Parathyroid adenoma (tissue), 2 donors: ENCODE data around the gene RANBP9.

ENCODE experiments used
- H2AFZ ChIP-seq: fragments of 300-600 bp; sonication (generic); one replicate; pipeline ENCODE4 v1.7.0; 2017; ENCODE audit warnings: antibody characterized with exemption, mild to moderate bottlenecking
- H3K27ac ChIP-seq: fragments of 300-600 bp; sonication (generic); one replicate; pipeline ENCODE4 v1.7.0; 2017
- H3K27me3 ChIP-seq: fragments of 300-600 bp; sonication (generic); one replicate; pipeline ENCODE4 v1.7.0; 2017; ENCODE audit warnings: low read length; ENCODE audit not compliant: control insufficient read depth, insufficient read depth
- H3K36me3 ChIP-seq: fragments of 300-600 bp; sonication (generic); one replicate; pipeline ENCODE4 v1.7.0; 2017; ENCODE audit warnings: low read length; ENCODE audit not compliant: control insufficient read depth, insufficient read depth
- H3K4me1 ChIP-seq: fragments of 300-600 bp; sonication (generic); one replicate; pipeline ENCODE4 v1.7.0; 2017; ENCODE audit warnings: control low read depth
- H3K4me2 ChIP-seq: fragments of 300-600 bp; sonication (generic); one replicate; pipeline ENCODE4 v1.7.0; 2017; ENCODE audit warnings: low read length
- H3K4me3 ChIP-seq: fragments of 300-600 bp; sonication (generic); one replicate; pipeline ENCODE4 v1.7.0; 2017; ENCODE audit warnings: low read depth, low read length
- H3K79me2 ChIP-seq: fragments of 300-600 bp; sonication (generic); one replicate; pipeline ENCODE4 v1.7.0; 2017; ENCODE audit warnings: control low read depth
- H3K9ac ChIP-seq: fragments of 300-600 bp; sonication (generic); one replicate; pipeline ENCODE4 v1.7.0; 2017; ENCODE audit warnings: mild to moderate bottlenecking
- H3K9me3 ChIP-seq: fragments of 300-600 bp; sonication (generic); one replicate; pipeline ENCODE4 v1.7.0; 2017; ENCODE audit warnings: low read length; ENCODE audit not compliant: control insufficient read depth
- CTCF ChIP-seq: fragments of 300-600 bp; sonication (generic); IDR thresholded peaks from one replicate; pipeline ENCODE4 v1.7.0; 2017; ENCODE audit warnings: antibody characterized with exemption, mild to moderate bottlenecking
- donor health status: primary hyperparathyroidism.

RANBP9 gene

DNA sequence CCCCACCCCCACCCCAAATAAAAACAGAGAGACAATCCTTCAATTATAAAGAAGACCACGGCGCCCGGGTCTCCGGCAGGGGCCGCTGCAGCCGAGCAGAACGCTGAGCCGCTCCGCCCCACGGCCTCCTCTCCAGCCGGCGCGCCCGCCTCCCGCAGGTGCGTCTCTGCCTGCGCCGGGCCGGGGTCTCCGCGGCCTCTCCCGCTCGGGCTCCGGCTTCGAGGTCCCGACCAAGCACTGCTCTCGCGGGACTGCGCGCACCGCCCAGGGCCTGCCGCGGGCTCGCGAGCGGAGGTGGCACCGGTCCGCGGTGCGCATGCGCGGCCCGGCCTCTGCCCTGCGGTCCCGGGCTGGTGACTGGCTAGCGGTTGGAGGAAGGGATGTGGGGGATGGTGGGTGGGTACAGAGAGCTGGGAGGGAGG lies 137.5 kb downstream of the RANBP9 start:
- no peaks in the 10 kb centered on the region for H3K9me3 ChIP-seq
- peak overlapping the region; percentile 97 for H3K4me2 ChIP-seq
- H3K4me3 ChIP-seq, result peak overlapping the region; percentile 98
- H2AFZ ChIP-seq, result peak overlapping the region; percentile 93
- no peak for TF ChIP-seq CTCF
- peak overlapping the region; percentile 98 for H3K27ac ChIP-seq
- H3K27me3 ChIP-seq, result no peaks in the 10 kb centered on the region
- H3K36me3 ChIP-seq, result no peaks in the 10 kb centered on the region
- peaks cover 5% of the 10 kb centered on the region for H3K79me2 ChIP-seq
- H3K4me1 ChIP-seq, result peaks cover 9% of the 10 kb centered on the region
- H3K9ac ChIP-seq, result no peak overlapping the region

DNA sequence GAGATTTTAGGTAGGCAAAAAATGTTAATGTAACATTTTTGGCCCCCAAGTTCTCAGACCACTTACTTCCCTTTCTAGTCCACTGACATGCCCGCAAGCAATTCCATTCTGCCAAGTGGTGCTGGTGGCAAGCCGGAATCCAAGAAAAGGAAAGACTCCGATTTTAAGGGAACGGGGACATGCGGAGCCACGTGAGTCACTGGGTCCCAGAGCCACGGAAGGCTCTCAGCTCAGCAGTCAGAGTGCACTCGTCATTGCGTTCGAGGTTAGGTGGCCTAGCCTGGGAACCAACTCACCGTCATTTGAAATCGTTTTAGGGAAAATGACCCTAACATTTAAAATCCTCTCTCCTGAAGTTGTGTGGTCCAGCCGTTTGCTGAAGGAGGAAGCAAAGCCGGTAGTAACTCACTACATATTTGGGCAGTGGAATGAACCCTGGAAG lies 137.9 kb downstream of the RANBP9 start:
- H2AFZ ChIP-seq, result peak overlapping the region; percentile 93
- no peaks in the 10 kb centered on the region for H3K9me3 ChIP-seq
- H3K27ac ChIP-seq, result peak overlapping the region; percentile 98
- peak overlapping the region; percentile 91 for H3K4me2 ChIP-seq
- H3K4me1 ChIP-seq, result peaks cover 9% of the 10 kb centered on the region
- peaks cover 5% of the 10 kb centered on the region for H3K79me2 ChIP-seq
- H3K9ac ChIP-seq, result no peak overlapping the region
- H3K4me3 ChIP-seq, result peak overlapping the region; percentile 98
- TF ChIP-seq CTCF, result no peak
- H3K27me3 ChIP-seq, result no peaks in the 10 kb centered on the region
- H3K36me3 ChIP-seq, result no peaks in the 10 kb centered on the region

DNA sequence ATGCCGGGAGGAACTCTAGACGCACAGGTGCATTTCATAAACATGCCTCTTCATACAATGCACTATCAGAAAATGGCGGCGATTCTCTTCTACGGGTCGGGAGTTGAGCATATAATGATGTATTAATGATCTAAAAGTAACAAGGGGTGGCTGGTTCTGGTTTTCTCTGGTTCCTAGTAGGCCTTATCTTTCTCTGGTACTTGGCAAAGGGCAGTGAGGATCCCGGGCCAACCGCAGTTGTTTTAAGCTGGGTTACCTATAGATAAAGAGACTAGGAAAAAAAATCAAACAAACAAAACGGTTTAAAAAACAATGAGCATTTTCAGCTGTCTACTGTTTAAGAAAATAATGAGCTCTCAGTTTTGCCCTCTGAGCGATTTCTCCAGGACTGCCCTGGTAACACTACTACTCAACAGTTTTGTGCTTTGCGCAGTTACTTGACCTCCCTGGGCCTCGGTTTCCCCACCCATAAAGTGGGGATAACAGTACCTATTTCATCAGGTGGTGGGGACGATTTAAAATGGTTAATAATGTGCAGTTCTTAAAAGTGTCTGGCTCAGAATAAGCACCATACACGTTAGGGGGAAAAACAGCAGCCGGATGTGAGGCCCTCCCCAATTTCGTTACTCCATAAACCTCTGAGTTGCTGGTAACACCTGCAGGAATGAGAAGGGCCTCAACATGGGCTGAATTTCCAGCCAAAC lies 138.5 kb downstream of the RANBP9 start:
- Histone ChIP-seq H3K36me3 (no peaks in the 10 kb centered on the region), H3K27me3 (no peaks in the 10 kb centered on the region), H3K9ac (no peak overlapping the region), H3K9me3 (no peaks in the 10 kb centered on the region), H3K27ac (no peak overlapping the region), H2AFZ (peak overlapping the region; percentile 93), H3K79me2 (peaks cover 5% of the 10 kb centered on the region), H3K4me3 (peak overlapping the region; percentile 98), H3K4me1 (peaks cover 9% of the 10 kb centered on the region), H3K4me2 (peak overlapping the region; percentile 91)
- TF ChIP-seq CTCF, result no peak

GRCh38 chr6:13572240-13572639 lies 139.4 kb downstream of the RANBP9 start:
- no peak overlapping the region for H3K4me3 ChIP-seq
- H3K4me1 ChIP-seq, result peaks cover 9% of the 10 kb centered on the region
- H3K36me3 ChIP-seq, result no peaks in the 10 kb centered on the region
- no peak overlapping the region for H3K9ac ChIP-seq
- no peak overlapping the region for H2AFZ ChIP-seq
- H3K4me2 ChIP-seq, result no peak overlapping the region
- no peaks in the 10 kb centered on the region for H3K9me3 ChIP-seq
- peaks cover 2% of the 10 kb centered on the region for H3K79me2 ChIP-seq
- H3K27ac ChIP-seq, result no peak overlapping the region
- no peak for TF ChIP-seq CTCF
- H3K27me3 ChIP-seq, result no peaks in the 10 kb centered on the region
